Peyer's patch (tissue), 4 donors: Measurements from ENCODE around the gene PNN.

Experiments used
- POLR2A ChIP-seq, 2 donors: fragments of 450-650 bp; IDR thresholded peaks; one replicate each; pipeline ENCODE4 v1.5.1; 2017; ENCODE audit warnings: antibody characterized with exemption in 2 of 2, mild to moderate bottlenecking in 2 of 2, moderate library complexity in 2 of 2
- TF ChIP-seq, protein P1 (sequence below), 6 experiments: fragments of 450-650 bp in 4 of 6; fragments of 200-600 bp in 2 of 6; sonication (generic) in 1 of 6; IDR thresholded peaks; one replicate each; pipeline ENCODE4 v1.5.1; 2017 to 2019; ENCODE audit warnings: antibody characterized with exemption in 6 of 6, mild to moderate bottlenecking in 3 of 6, moderate library complexity in 1 of 6

DNA sequence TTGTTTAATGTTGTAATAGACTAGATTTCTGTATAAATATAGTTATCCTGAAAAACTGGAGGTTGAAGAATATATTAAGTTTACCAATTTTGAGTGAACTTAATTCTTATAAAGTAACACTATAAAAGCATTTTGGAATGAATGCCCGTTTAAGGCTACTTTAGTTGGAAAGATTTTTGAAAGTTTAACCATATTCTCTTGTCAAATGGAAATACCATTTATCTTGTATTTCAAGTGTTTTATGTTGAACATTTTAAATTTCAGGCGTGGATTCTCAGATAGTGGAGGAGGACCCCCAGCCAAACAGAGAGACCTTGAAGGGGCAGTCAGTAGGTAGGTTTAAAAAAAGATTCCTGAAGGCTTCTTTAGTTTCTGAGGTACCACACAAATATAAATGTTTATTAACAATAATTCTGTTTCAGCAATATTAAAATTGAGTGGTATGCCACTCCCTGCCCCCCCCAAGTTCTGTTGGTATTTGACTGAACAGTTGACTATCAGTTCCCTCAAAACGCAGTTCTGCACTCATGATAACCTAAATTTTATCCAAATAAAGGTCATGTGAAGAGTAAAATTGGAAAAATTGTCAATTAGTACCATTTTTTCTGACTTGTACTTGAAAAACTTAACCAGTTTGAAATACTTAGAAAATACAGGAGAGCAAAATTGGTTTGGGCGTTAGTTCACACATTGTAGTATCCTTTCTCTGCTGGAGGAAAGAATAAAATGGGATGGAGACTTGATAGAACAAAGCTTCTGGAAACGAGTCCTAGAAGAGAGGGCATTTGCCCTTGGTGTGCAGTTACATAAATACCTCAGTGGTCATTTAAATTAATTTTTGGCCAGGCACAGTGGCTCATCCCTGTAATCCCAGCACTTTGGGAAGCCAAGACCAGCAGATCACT lies 1.5 kb downstream of the PNN start:
- TF ChIP-seq, protein P1, sequence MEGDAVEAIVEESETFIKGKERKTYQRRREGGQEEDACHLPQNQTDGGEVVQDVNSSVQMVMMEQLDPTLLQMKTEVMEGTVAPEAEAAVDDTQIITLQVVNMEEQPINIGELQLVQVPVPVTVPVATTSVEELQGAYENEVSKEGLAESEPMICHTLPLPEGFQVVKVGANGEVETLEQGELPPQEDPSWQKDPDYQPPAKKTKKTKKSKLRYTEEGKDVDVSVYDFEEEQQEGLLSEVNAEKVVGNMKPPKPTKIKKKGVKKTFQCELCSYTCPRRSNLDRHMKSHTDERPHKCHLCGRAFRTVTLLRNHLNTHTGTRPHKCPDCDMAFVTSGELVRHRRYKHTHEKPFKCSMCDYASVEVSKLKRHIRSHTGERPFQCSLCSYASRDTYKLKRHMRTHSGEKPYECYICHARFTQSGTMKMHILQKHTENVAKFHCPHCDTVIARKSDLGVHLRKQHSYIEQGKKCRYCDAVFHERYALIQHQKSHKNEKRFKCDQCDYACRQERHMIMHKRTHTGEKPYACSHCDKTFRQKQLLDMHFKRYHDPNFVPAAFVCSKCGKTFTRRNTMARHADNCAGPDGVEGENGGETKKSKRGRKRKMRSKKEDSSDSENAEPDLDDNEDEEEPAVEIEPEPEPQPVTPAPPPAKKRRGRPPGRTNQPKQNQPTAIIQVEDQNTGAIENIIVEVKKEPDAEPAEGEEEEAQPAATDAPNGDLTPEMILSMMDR (IDR thresholded peaks at IDR 0.05): no peak
- TF ChIP-seq POLR2A (IDR thresholded peaks at IDR 0.05): no peak
